GM13977 (cell line): Measurements from ENCODE around the gene TNIP3.
"Not testable (repeated sequence)": the region's sequence is repeated elsewhere in the genome, so short reads cannot be mapped to it uniquely, and the experiment has no call there.

ENCODE experiments used
- DNase-seq: peaks from one replicate; pipeline ENCODE4 v3.0.0; 2012; ENCODE audit warnings: low spot score
- in situ Hi-C: fragments of 300-500 bp; cut with MboI; formaldehyde crosslinking; loops from one replicate; pipeline ENCODE4 v1.12.0; 2022; ENCODE audit warnings: low sequenced_read_pairs, low pct_unique_long_range_greater_than_20kb, mixed read lengths, inconsistent platforms; ENCODE audit not compliant: unreplicated experiment
- TF ChIP-seq, protein P1 (sequence below): IDR thresholded peaks from 2 replicates; pipeline ENCODE4 v1.5.1; 2012; ENCODE audit warnings: mild to moderate bottlenecking, control low read depth; ENCODE audit not compliant: insufficient read depth; ENCODE audit errors: extremely low read depth, missing control alignments

The TNIP3 gene

GRCh38 chr4:121181493-121181892 is 17.4 kb upstream of the TNIP3 start:
- DNase-seq: no peak
- TF ChIP-seq, protein P1, sequence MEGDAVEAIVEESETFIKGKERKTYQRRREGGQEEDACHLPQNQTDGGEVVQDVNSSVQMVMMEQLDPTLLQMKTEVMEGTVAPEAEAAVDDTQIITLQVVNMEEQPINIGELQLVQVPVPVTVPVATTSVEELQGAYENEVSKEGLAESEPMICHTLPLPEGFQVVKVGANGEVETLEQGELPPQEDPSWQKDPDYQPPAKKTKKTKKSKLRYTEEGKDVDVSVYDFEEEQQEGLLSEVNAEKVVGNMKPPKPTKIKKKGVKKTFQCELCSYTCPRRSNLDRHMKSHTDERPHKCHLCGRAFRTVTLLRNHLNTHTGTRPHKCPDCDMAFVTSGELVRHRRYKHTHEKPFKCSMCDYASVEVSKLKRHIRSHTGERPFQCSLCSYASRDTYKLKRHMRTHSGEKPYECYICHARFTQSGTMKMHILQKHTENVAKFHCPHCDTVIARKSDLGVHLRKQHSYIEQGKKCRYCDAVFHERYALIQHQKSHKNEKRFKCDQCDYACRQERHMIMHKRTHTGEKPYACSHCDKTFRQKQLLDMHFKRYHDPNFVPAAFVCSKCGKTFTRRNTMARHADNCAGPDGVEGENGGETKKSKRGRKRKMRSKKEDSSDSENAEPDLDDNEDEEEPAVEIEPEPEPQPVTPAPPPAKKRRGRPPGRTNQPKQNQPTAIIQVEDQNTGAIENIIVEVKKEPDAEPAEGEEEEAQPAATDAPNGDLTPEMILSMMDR: no peak
- in situ Hi-C loops: no loop called here

GRCh38 chr4:121180558-121180957 is 16.4 kb upstream of the TNIP3 start:
- TF ChIP-seq, protein P1: no peak
- no peak for DNase-seq
- in situ Hi-C loops: no loop called here

- TF ChIP-seq, protein P1: no peak
- in situ Hi-C loops: no loop called here
- no peak for DNase-seq
Observed at GRCh38 chr4:121177246-121178137, 13.4 kb upstream of the TNIP3 start.

DNA sequence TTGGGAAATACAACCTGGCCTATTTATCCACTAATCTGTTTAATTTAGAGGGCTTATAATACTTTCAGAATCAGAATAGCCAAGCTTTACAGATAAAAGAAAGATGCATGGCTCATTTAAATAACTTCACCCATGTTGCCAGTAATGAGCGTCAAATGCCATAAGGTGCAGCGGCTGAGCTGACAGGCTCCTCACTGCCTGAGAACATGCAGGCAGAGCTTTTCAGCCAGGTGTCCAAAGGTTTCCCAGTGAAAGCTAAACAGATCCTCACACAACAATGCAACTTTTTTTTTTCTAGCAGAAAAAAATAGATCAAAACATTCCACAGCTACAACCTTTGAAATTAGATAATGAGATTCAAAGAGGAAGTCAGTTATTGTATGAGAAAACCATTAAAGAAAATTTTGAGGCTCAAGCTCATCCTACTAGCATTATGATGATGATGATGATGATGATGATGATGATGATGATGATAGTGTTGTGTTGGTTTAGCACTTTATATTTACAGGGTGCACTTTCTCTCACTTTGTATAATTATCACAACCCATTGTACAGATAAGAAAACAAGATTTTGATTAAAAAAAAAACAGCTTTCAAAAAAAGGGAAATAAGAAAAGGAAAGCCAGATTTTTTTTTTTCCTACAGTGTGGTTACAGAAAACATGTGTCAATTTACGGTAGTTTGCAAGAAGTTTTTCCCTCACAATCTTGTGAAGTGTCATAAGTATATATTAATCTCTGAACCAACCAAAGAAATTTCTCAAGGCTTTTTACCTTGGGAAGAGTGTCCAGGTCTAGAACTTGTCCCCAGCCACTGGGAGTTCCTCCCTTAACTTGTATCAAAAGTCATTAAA is 12.2 kb upstream of the TNIP3 start:
- in situ Hi-C loops: no loop called here

GRCh38 chr4:121171477-121171876 is 7.4 kb upstream of the TNIP3 start:
- in situ Hi-C loops, DNase-seq: not testable (repeated sequence)

More for the DNA sequence above, 12.2 kb upstream of the TNIP3 start:
- DNase-seq: no peak
- TF ChIP-seq, protein P1: no peak

DNA sequence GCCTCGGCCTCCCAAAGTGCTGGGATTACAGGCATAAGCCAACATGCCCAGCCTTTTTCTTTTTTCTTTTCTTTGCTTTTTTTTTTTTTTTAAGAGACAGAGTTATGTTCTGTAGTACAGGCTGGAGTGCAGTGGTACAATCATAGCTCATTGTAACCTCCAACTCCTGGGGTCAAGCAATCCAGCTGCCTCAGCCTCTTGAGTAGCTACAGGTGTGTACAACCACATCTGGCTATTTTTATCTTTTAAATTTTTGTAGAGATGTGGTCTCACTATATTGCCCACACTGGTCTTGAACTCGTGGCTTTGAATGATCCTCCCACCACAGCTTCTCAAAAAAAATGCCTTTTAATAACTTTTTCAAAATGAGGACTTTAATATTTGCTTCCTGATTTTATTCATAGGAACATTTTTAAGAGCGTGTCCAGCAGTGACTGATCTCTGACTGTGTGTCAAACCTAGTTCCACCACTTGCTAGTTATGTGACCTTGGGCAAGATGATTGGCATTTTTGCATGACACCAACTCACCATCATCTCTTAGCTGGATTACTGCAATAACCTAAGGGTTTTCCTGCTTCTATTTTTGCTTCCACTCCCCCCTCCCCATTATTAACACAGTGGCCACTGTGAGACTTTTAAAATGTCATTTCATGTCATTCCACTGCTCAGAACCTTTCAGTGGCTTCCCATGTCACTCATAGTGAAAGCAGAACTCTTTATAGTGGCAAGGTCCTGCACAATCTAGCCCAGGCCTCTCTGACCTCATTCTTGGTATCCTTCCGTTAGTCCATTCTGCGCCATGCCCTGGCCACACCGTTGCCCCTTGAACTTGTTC is 4.5 kb upstream of the TNIP3 start:
- TF ChIP-seq, protein P1: no peak
- in situ Hi-C loops: no loop called here
- peak; percentile 48 for DNase-seq
